ENCODE measurements around the gene EPHA10. TPM values are rescaled to one million over a fixed set of nuclear protein-coding genes. Genes with fewer than 3 reads are reported as not detected.

EPHA10 gene
- total and polyA plus RNA-seq, 4 donors: 0.20 to 1.7 (median 0.26) TPM; not detected in 1

- Histone ChIP-seq H3K4me3 (no peak overlapping the region), H3K9me3 (ENCODE audit: control insufficient read depth in 4 of 4, insufficient read depth in 3 of 4, low read length in 3 of 4) (no peaks in the 10 kb centered on the region), H3K27me3 (ENCODE audit: control insufficient read depth in 3 of 3, insufficient read depth in 3 of 3, low read length in 2 of 3) (peaks cover 4 to 10% (median 7%) of the 10 kb centered on the region in 3 donors), H3K9ac (ENCODE audit: insufficient read depth in 1 of 2, low read length in 2 of 2) (no peak overlapping the region), H3K36me3 (ENCODE audit: control insufficient read depth in 4 of 4, insufficient read depth in 4 of 4, low read length in 4 of 4) (no peaks in the 10 kb centered on the region), H3K4me1 (ENCODE audit: control insufficient read depth in 5 of 5, insufficient read depth in 5 of 5, low read length in 5 of 5) (no peaks in the 10 kb centered on the region), H3K27ac (ENCODE audit: low read depth in 1 of 2, low read length in 1 of 2) (no peak overlapping the region)
- WGBS, 2 donors: 88 to 94% methylated on average over 15 of the region's 15 CpGs
- no peak for DNase-seq
- no peak for TF ChIP-seq CTCF (IDR thresholded peaks at IDR 0.05; ENCODE audit: control extremely low read depth, extremely low read depth)
- ATAC-seq (ENCODE audit: insufficient read depth, low FRiP score): no peak
Measured at GRCh38 chr1:37731312-37732019, 33.5 kb downstream of the EPHA10 start.

- no peaks in the 10 kb centered on the region for H3K36me3 ChIP-seq (ENCODE audit: control insufficient read depth in 4 of 4, insufficient read depth in 4 of 4, low read length in 4 of 4)
- WGBS, 2 donors: 39 to 65% methylated on average over 5 of the region's 5 CpGs
- H3K9me3 ChIP-seq (ENCODE audit: control insufficient read depth in 4 of 4, insufficient read depth in 3 of 4, low read length in 3 of 4): no peaks in the 10 kb centered on the region
- H3K9ac ChIP-seq (ENCODE audit: insufficient read depth in 1 of 2, low read length in 2 of 2): no peak overlapping the region
- DNase-seq: no peak
- no peak for TF ChIP-seq CTCF (IDR thresholded peaks at IDR 0.05; ENCODE audit: control extremely low read depth, extremely low read depth)
- no peak overlapping the region for H3K4me3 ChIP-seq
- no peak for ATAC-seq (ENCODE audit: insufficient read depth, low FRiP score)
- H3K27ac ChIP-seq (ENCODE audit: low read depth in 1 of 2, low read length in 1 of 2): no peak overlapping the region
- no peaks in the 10 kb centered on the region for H3K4me1 ChIP-seq (ENCODE audit: control insufficient read depth in 5 of 5, insufficient read depth in 5 of 5, low read length in 5 of 5)
- peaks cover 4 to 13% (median 4%) of the 10 kb centered on the region in 3 donors for H3K27me3 ChIP-seq (ENCODE audit: control insufficient read depth in 3 of 3, insufficient read depth in 3 of 3, low read length in 2 of 3)
Measured at GRCh38 chr1:37730376-37730775, 34.5 kb downstream of the EPHA10 start.

- Histone ChIP-seq H3K9ac (ENCODE audit: insufficient read depth in 1 of 2, low read length in 2 of 2) (no peak overlapping the region), H3K27me3 (ENCODE audit: control insufficient read depth in 3 of 3, insufficient read depth in 3 of 3, low read length in 2 of 3) (peaks cover 0 to 8% (median under 1%) of the 10 kb centered on the region in 3 donors), H3K4me1 (ENCODE audit: control insufficient read depth in 5 of 5, insufficient read depth in 5 of 5, low read length in 5 of 5) (no peaks in the 10 kb centered on the region), H3K9me3 (ENCODE audit: control insufficient read depth in 4 of 4, insufficient read depth in 3 of 4, low read length in 3 of 4) (no peaks in the 10 kb centered on the region), H3K36me3 (ENCODE audit: control insufficient read depth in 4 of 4, insufficient read depth in 4 of 4, low read length in 4 of 4) (no peaks in the 10 kb centered on the region), H3K4me3 (no peak overlapping the region), H3K27ac (ENCODE audit: low read depth in 1 of 2, low read length in 1 of 2) (no peak overlapping the region)
- ATAC-seq (ENCODE audit: insufficient read depth, low FRiP score) (no peak), DNase-seq (no peak)
- WGBS, 2 donors: 79 to 92% methylated on average over 4 of the region's 4 CpGs
- no peak for TF ChIP-seq CTCF (IDR thresholded peaks at IDR 0.05; ENCODE audit: control extremely low read depth, extremely low read depth)
Measured at GRCh38 chr1:37728416-37728815, 36.5 kb downstream of the EPHA10 start.

Measured in lung (tissue), 12 donors.